GM18907 (cell line): ENCODE data around the gene CNFN.
A peak's percentile ranks its signal among the peaks of the same experiment; 100 is the strongest.

Experiments
- ATAC-seq: cut with Tn5 transposase; IDR thresholded peaks from one replicate; pipeline ENCODE4 v1.9.1; 2021; ENCODE audit warnings: mild to moderate bottlenecking, moderate library complexity; ENCODE audit not compliant: unreplicated experiment

Gene CNFN, protein sequence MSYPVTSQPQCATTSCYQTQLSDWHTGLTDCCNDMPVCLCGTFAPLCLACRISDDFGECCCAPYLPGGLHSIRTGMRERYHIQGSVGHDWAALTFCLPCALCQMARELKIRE

GRCh38 chr19:42389899-42390298 lies at the start of gene CNFN:
Gene CNFN, minus strand, starts transcription at chr19:42390297. Its CDS starts 1,260 bp downstream, at chr19:42389037.
- ATAC-seq: no peak

GRCh38 chr19:42436006-42436405 lies 45.9 kb upstream of the CNFN start:
- no peak for ATAC-seq

GRCh38 chr19:42435316-42435715 lies 45.2 kb upstream of the CNFN start:
- ATAC-seq: no peak

DNA sequence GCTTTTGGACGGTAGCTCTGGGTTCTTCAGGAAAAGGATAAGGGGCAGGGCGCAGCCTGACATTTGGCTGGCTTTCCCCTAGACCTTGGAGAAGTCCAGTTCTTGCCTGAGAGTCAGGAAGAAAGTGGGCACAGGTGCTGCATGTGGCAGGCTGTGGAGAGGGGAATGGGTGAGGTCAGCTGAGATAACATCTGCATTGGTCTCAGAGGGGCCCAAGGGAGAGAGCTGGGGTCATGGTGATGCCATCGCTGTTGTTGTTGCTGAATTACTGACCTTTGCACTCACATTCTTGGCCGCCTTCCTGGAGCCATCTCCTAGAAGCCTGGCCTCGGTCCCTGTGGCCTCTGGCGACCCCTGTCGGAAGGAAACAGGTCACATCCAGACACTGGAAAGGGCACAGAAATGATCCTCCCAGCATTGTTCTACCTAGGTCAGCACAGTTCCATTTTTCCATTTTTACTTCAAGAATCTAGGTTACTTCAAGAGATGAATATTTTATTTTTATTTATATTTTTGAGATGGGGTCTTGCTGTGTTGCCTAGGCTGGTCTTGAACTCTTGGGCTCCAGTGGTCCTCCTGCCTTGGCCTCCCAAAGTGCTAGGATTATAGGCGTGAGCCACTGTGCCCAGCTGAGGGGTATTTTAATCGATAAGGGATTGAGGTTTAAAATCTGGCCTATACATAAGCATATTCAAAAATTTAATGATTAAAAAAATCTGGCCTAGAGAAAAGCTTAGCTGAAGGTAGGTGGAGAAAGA lies 43.6 kb upstream of the CNFN start:
- no peak for ATAC-seq

DNA sequence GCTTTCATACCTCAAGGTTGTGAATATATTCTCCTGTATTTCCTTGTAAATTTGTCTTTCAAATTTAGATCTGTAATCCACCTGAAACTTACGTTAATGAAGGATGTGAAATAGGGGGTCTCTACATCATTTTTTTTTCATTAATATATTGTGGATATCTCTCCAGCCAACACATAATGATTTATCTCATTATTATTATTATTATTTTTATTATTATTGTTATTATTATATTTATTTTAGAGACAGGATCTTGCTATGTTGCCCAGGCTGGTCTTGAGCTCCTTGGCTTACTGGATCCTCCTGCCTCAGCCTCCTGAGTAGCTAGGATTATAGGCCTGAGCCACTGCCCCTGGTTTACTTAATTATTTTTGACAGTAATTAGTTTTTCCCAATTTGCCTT lies 41.4 kb upstream of the CNFN start:
- ATAC-seq: no peak

DNA sequence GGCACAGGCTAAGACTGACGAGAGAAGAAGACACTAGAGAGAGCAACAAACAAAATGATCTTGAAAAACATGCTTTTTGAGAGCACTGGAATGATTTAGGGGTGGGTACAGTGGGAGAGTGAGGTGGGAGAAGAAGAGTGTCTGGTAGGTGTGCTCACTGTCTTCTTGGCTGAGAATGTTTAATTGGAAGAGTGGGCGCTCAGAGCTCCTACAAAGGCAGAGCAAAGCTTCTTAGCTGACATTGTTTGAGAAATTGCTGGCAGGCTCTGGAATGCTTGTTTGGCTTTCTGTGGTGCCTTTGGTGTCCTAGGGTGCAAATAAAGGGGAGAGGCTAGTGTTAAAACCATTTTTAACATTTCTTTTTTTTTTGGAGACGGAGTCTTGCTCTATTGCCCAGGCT lies 38.6 kb upstream of the CNFN start:
- no peak for ATAC-seq

DNA sequence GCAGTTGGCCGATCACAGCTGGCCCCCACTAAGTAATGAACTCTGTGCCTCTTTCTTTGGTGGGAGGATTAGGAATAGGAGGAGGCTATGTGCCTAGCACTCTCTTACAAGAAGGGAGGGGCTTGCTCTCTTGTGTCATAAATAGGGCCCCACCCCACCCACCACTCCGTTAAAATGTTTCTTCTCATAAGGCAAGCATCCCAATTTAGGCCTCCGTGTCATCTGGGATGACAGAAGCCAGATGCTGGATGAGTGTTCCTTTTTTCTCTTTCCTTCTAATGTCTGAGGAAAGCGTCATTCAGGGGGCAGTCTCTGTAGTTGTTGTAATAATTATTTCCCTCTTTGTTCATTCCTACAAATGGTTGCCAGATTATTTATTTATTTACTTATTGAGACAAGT lies 37.2 kb upstream of the CNFN start, which contains the start of gene LIPE:
Gene LIPE, minus strand, starts transcription at position 76 of the 400 bp plus-strand sequence. CDS start 239 bp downstream, outside the sequence.
- ATAC-seq: no peak

- ATAC-seq: no peak
Observed at GRCh38 chr19:42426643-42427042, 36.5 kb upstream of the CNFN start.

GRCh38 chr19:42424712-42425131 lies 34.6 kb upstream of the CNFN start:
- no peak for ATAC-seq

DNA sequence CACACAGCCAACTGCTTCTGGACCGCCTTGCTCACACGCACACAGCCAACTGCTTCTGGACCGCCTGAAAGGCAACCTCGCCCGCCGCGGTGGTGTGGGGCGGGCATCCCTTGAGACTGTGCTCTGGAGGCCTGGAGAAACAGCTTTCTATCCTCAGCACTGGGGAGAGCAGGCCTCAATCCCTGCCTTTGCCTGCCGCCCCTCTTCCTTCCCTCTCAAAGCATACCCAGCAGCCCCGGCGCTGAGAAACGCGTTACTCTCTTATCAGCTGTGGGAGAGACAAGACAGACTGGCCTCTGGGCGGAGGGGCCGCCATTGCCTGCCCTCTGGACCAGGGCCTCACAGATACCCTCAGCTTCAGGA lies 34.2 kb upstream of the CNFN start:
- no peak for ATAC-seq

GRCh38 chr19:42423462-42424344 lies 33.6 kb upstream of the CNFN start:
- ATAC-seq: peak; percentile 79

GRCh38 chr19:42422901-42423461 lies 32.9 kb upstream of the CNFN start:
- ATAC-seq: peak; percentile 39

- peak; percentile 6 for ATAC-seq
Observed at GRCh38 chr19:42422092-42422900, 32.2 kb upstream of the CNFN start.

DNA sequence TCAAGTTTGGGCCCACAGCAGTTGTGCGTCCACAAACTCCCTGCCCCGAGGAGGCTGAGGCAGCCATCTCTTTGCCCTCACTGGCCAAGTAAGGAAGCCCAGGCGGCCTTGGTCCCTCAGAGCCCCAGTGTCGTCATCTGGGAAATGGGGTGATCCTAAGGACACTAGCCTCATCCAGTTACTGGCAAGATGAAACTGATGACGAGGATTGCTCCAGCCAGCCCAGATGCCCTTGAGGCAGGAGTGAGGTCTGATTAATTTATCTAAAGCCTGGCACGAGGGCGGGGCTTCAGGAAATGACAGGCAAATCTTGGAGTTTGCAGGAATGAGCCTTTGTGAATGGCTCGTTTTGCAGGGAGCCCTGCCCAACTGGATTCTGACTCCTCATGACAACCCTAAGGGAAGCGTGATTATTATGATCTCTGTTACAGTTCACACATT lies 31.5 kb upstream of the CNFN start:
- no peak for ATAC-seq

DNA sequence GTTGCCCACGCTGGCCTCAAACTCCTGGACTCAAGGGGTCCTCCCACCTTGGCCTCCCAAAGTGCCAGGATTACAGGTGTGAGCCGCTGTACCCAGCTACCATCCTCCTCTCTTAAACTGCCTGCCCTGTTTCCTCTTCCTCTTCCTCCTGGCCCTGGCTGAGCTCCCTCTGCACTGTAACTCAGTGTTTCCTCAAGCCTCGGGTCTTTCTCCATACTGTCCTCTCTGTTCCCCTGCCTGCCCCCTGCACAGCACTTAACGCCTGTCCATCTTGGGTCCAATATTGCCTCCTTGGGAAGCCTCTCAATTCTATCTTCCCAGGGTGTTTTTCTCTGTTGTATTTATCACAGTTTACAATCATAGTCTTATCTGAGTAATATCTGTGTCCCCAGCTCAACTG lies 31.0 kb upstream of the CNFN start:
- no peak for ATAC-seq

- ATAC-seq: no peak
Observed at GRCh38 chr19:42420055-42420544, 30.0 kb upstream of the CNFN start.

GRCh38 chr19:42419309-42419708 lies 29.2 kb upstream of the CNFN start:
- ATAC-seq: no peak

- ATAC-seq: no peak
Observed at GRCh38 chr19:42412661-42413076, 22.6 kb upstream of the CNFN start.

DNA sequence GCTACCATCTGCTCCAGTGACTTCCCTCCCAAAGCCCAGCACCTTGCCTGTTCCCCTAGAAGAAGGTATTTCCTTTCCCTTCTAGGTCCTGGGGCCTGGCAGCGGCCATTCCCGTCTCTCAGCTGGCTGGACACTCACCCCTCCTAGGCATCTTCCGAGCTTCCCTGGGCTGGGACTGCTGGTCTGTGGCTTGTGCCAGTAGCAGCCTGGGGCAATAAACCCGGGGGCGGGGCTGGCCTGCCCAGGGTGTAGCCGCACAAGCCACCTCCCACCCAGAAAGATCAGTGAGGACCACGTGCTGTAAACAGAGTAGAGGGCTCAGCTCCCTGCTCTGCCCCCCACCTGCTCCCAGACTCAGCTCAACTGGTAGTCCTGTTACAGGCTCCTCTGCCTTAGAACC lies 22.1 kb upstream of the CNFN start:
- ATAC-seq: no peak

DNA sequence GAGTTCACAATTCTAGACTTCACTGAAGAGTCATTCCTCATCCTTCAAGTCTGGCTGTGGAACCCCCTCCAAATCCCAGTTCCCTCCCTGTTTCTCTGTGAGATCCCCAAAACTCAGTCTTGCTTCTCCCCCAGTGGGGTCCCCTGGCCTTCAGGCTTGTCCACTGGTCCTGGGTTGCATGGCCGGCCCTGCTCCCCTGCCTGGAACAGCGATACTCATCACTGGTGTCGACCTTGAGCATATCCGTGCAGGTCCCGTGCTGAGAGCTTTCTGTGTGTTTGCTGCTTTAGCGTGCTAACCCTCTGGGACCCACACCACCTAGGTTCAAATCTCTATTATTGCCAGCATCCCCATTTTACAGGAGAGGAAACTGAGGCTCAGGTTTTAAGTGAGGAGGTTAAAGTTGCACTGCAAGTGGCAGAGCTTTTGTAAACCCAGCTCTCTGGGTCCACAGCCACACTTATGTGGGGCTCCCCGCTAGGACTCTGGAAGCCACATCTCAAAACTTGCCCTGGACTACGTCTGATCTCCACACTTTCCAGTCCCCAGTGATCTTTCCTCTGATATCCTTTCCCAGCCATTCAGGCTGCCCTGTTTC lies 21.6 kb upstream of the CNFN start:
- ATAC-seq: no peak
